GM18873 (cell line): ENCODE measurements around the gene EBNA1BP2.
"Not testable (repeated sequence)": the region's sequence is repeated elsewhere in the genome, so short reads cannot be mapped to it uniquely, and the experiment has no call there.

Source experiments
- ATAC-seq: cut with Tn5 transposase; IDR thresholded peaks from one replicate; pipeline ENCODE4 v1.9.1; 2021; ENCODE audit warnings: mild to moderate bottlenecking, moderate library complexity, moderate number of reproducible peaks; ENCODE audit not compliant: unreplicated experiment, low FRiP score

EBNA1BP2 gene

GRCh38 chr1:43174873-43175272 lies 2.8 kb upstream of the EBNA1BP2 start:
- no peak for ATAC-seq

- ATAC-seq = no peak
Measured at GRCh38 chr1:43172527-43172972, 460 bp upstream of the EBNA1BP2 start.

GRCh38 chr1:43171312-43171875 lies 696 bp downstream of the EBNA1BP2 start:
- ATAC-seq = no peak

GRCh38 chr1:43165765-43166164 lies 6.3 kb downstream of the EBNA1BP2 start:
- ATAC-seq = no peak

- ATAC-seq = no peak
Measured at GRCh38 chr1:43165162-43165561, 6.9 kb downstream of the EBNA1BP2 start.

GRCh38 chr1:43156026-43156425 lies 16.1 kb downstream of the EBNA1BP2 start:
- ATAC-seq = no peak

GRCh38 chr1:43153443-43153842 lies 18.6 kb downstream of the EBNA1BP2 start:
- no peak for ATAC-seq

- ATAC-seq = no peak
Measured at GRCh38 chr1:43152866-43153265, 19.2 kb downstream of the EBNA1BP2 start.

GRCh38 chr1:43149889-43150288 lies 22.2 kb downstream of the EBNA1BP2 start:
- ATAC-seq = no peak

- ATAC-seq = no peak
Measured at GRCh38 chr1:43147625-43148327, 24.3 kb downstream of the EBNA1BP2 start.

GRCh38 chr1:43144237-43144636 lies 27.9 kb downstream of the EBNA1BP2 start:
- ATAC-seq = no peak

- no peak for ATAC-seq
Measured at GRCh38 chr1:43143441-43143888, 28.6 kb downstream of the EBNA1BP2 start.

- no peak for ATAC-seq
Measured at GRCh38 chr1:43140583-43140982, 31.5 kb downstream of the EBNA1BP2 start.

GRCh38 chr1:43140010-43140409 lies 32.1 kb downstream of the EBNA1BP2 start:
- no peak for ATAC-seq

GRCh38 chr1:43139295-43139694 lies 32.8 kb downstream of the EBNA1BP2 start:
- not testable (repeated sequence) for ATAC-seq

GRCh38 chr1:43137445-43138052 lies 34.5 kb downstream of the EBNA1BP2 start:
- no peak for ATAC-seq

GRCh38 chr1:43135857-43136781 lies 36.0 kb downstream of the EBNA1BP2 start:
- no peak for ATAC-seq

- ATAC-seq = no peak
Measured at GRCh38 chr1:43134640-43135039, 37.5 kb downstream of the EBNA1BP2 start.

GRCh38 chr1:43134068-43134467 lies 38.0 kb downstream of the EBNA1BP2 start:
- ATAC-seq = no peak

- no peak for ATAC-seq
Measured at GRCh38 chr1:43129426-43129825, 42.7 kb downstream of the EBNA1BP2 start.

GRCh38 chr1:43128816-43129215 lies 43.3 kb downstream of the EBNA1BP2 start:
- no peak for ATAC-seq
